Lower lobe of right lung (tissue), 2 donors: ENCODE measurements around the gene DTX1. TPM values are rescaled to one million over a fixed set of nuclear protein-coding genes. Genes with fewer than 3 reads are reported as not detected.

Experiments used
- ATAC-seq, 2 donors: fragments of 200-7000 bp; cut with Tn5 transposase; one replicate each; pipeline ENCODE4 v1.9.1; 2020 to 2022; ENCODE audit warnings: mild to moderate bottlenecking in 2 of 2, moderate library complexity in 2 of 2
- DNase-seq: peaks from one replicate; pipeline ENCODE4 v3.0.0-alpha.2; 2020
- H3K27ac ChIP-seq: fragments of 200-600 bp; one replicate; pipeline ENCODE4 v1.8.0; 2022
- H3K27me3 ChIP-seq: fragments of 200-600 bp; one replicate; pipeline ENCODE4 v1.8.0; 2022; ENCODE audit warnings: low read depth
- H3K36me3 ChIP-seq: fragments of 200-600 bp; one replicate; pipeline ENCODE4 v1.8.0; 2022; ENCODE audit warnings: mild to moderate bottlenecking
- H3K4me1 ChIP-seq: fragments of 200-600 bp; one replicate; pipeline ENCODE4 v1.8.0; 2022
- H3K4me3 ChIP-seq: fragments of 200-600 bp; one replicate; pipeline ENCODE4 v1.8.0; 2022; ENCODE audit warnings: mild to moderate bottlenecking
- H3K9me3 ChIP-seq: fragments of 200-600 bp; one replicate; pipeline ENCODE4 v1.8.0; 2022
- intact Hi-C: fragments of 100-400 bp; cut with DNase I; formaldehyde crosslinking; loops from one replicate; pipeline ENCODE4 v1.11.0; 2022
- total RNA-seq: library from RNA; stranded (reverse); fragmentation: NEBNext Ultra II Directional; extraction: Animal tissue kit (Norgen Biotek cat#: 25700); gene quantifications from one replicate; pipeline ENCODE4 v1.2.1, GENCODE V29; 2021
- TF ChIP-seq, protein P1 (sequence below): fragments of 200-600 bp; IDR thresholded peaks from one replicate; pipeline ENCODE4 v1.8.0; 2022; ENCODE audit warnings: antibody characterized with exemption, mild to moderate bottlenecking
- donor health status: DM: no; HTN: yes; CAD: no; lungs with severe emphysema.

Gene DTX1
- total RNA-seq, 1 donor from 2014 or later, result 6.8 TPM

DNA sequence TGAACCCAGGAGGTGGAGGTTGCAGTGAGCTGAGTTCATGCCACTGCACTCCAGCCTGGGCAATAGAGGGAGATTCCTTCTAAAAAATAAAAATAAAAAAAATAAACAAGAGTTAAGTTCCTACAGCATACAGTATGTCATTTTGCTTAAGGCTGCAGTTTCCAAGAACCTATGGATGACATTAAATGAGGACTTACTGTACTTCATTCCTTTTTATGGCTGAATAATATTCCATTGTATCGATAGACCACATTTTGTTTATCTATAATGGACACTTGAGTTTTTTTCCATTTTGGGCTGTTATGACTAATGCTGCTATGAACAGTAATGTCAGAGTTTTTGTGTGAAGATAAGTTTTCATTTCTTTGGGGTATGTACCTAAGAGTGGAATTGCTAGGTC lies 61.6 kb downstream of the DTX1 start:
- Histone ChIP-seq H3K27ac (no peak overlapping the region), H3K36me3 (no peaks in the 10 kb centered on the region), H3K9me3 (peaks cover 4% of the 10 kb centered on the region), H3K4me3 (no peak overlapping the region), H3K4me1 (no peaks in the 10 kb centered on the region), H3K27me3 (peaks cover 4% of the 10 kb centered on the region)
- intact Hi-C loops, result no loop called here
- DNase-seq, result no peak
- no peak for ATAC-seq
- TF ChIP-seq, protein P1, sequence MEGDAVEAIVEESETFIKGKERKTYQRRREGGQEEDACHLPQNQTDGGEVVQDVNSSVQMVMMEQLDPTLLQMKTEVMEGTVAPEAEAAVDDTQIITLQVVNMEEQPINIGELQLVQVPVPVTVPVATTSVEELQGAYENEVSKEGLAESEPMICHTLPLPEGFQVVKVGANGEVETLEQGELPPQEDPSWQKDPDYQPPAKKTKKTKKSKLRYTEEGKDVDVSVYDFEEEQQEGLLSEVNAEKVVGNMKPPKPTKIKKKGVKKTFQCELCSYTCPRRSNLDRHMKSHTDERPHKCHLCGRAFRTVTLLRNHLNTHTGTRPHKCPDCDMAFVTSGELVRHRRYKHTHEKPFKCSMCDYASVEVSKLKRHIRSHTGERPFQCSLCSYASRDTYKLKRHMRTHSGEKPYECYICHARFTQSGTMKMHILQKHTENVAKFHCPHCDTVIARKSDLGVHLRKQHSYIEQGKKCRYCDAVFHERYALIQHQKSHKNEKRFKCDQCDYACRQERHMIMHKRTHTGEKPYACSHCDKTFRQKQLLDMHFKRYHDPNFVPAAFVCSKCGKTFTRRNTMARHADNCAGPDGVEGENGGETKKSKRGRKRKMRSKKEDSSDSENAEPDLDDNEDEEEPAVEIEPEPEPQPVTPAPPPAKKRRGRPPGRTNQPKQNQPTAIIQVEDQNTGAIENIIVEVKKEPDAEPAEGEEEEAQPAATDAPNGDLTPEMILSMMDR, result no peak

DNA sequence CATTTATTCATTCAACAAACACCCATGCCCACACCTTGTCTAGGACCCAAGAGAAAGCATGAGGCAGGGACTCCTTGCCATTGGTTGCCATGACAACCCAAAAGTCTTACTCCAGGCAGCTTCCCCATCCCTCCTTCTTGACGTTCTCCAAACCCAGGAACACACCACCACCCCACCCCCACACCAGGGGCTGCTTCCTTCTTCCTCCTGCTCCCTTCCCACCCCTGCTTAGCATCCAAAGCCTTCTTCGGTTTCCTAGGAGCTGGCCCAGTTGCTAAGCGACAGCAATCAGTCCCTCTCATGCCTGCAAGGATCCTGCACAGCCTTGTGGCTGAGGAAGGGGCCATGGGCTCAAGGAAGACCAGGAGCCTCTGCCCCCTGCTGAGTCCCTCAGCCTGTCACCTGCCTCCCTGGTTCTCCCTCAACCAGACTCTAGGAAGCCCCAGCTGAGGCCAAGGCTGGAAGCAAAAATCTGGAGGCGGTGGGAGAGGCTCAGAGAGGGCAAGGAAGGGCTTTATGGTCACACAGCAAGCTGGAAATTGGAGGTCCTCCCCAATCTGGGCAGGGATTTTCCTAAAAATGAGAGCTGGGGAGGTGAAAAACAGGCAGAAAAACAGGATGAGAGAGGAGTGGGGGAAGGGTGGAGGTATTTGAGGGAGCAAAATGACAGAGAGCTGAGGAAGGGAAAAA lies 63.6 kb downstream of the DTX1 start:
- H3K27ac ChIP-seq, result no peak overlapping the region
- TF ChIP-seq, protein P1, result no peak
- no peak overlapping the region for H3K4me3 ChIP-seq
- DNase-seq (no peak), ATAC-seq (no peak)
- no peaks in the 10 kb centered on the region for H3K4me1 ChIP-seq
- no peaks in the 10 kb centered on the region for H3K36me3 ChIP-seq
- peaks cover 4% of the 10 kb centered on the region for H3K27me3 ChIP-seq
- intact Hi-C loops, result no loop called here
- peaks cover 5% of the 10 kb centered on the region for H3K9me3 ChIP-seq

DNA sequence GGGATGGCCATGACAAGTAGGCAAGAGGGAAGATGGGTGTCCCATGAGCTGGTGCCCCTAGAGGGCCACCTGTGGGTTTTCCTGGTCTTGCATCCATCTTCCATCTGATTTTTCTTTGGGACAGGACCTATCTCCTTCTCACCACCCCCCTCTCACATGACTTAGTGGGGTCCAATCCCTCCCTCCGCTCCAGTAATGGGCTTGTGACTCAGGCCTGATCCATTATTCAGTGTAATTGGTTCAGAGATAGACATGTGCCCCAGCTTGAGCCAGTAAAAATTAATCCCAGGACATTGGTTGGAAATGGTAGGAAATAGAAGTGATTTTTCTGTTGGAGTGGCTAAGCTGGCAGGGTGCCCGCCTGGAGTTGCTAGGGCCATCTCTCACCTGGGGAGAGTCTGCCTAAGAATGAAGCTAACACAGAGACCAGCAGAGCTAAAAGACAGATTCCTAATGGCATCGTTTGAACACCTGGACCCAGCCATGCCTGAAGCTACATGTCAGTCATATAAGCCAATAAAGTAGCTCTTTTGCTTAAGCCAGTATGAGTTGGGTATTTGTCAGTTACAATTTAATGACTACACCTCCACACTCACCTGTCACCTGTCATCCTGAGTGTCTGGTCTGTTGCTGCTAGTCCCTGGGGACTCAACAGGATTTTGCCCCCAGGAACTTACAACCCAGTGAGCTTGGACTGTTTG lies 64.3 kb downstream of the DTX1 start:
- no peak for ATAC-seq
- Histone ChIP-seq H3K27me3 (peaks cover 4% of the 10 kb centered on the region), H3K36me3 (no peaks in the 10 kb centered on the region), H3K4me1 (no peaks in the 10 kb centered on the region), H3K9me3 (peaks cover 5% of the 10 kb centered on the region), H3K27ac (no peak overlapping the region), H3K4me3 (no peak overlapping the region)
- TF ChIP-seq, protein P1, result no peak
- intact Hi-C loops, result no loop called here
- no peak for DNase-seq

DNA sequence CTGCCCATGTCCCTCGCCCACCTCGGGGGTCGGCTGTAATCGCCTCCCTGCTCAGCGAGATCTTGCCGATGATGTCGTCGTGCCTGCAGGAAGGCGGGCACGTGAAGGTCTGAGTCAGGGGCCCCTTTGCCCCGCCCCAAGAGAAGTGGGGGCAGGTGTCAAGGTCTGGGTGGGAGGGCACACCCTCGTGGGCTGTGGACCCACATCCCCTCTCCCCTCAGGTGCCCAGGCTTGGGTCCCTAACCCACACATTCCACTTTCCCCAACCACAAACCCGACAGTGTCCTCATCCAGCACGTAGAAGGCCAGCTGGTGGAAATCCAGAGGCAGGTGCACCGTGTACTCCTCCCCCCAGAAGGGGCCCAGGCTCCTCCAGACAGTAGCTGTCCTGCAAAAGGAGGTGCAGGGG lies 71.3 kb downstream of the DTX1 start:
- Histone ChIP-seq H3K4me1 (no peaks in the 10 kb centered on the region), H3K27ac (no peak overlapping the region), H3K4me3 (no peak overlapping the region), H3K27me3 (peaks cover 5% of the 10 kb centered on the region), H3K9me3 (peaks cover 4% of the 10 kb centered on the region), H3K36me3 (no peaks in the 10 kb centered on the region)
- ATAC-seq (no peak), DNase-seq (peak; percentile 15)
- intact Hi-C loops, result no loop called here
- TF ChIP-seq, protein P1, result no peak

DNA sequence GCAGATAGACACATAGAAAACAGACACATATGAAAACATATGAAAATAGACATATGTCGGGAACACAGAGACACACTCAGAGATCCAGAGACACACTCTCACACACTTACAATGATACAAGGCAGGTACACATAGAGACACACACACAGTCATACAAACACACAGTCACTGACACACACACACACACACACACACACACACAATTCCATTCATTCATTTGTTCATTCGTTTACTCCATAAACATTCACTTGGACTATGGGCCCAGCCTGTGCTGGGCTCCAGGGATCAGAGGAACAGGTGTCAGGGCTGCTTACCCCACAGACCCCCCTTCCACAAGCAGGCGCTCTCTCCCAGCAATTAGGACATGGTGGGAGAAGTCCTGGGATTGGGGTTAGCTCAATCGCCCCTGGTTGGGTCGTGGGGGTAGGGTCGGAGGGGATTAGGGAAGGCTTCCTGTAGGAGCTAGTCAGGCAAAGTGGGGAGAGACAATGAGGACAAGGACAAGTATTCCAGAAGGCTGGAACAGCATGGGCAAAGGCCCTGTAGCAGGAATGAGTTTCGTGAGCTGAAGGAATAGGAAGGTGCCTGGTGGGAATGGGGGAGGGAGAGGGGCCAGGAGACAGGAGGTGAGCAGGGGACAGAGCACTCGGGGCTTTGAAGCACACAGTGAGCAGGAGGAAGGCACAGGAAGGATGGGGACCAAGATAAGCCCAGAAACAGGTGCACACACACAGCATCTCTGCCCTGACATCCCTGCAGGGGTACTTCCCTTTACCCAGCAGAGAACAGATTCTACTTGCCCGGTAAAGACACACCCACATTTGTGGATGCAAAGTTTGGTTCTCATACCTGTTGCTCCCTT lies 72.5 kb downstream of the DTX1 start:
- H3K4me1 ChIP-seq, result no peaks in the 10 kb centered on the region
- ATAC-seq (no peak), DNase-seq (peak; percentile 15)
- H3K27ac ChIP-seq, result no peak overlapping the region
- peaks cover 14% of the 10 kb centered on the region for H3K27me3 ChIP-seq
- no peak overlapping the region for H3K4me3 ChIP-seq
- intact Hi-C loops, result no loop called here
- no peaks in the 10 kb centered on the region for H3K9me3 ChIP-seq
- no peaks in the 10 kb centered on the region for H3K36me3 ChIP-seq
- TF ChIP-seq, protein P1, result no peak
